GM19043 (cell line): Measurements from ENCODE around the gene CPLX3.

Experiments used
- ATAC-seq: cut with Tn5 transposase; IDR thresholded peaks from one replicate; pipeline ENCODE4 v1.9.1; 2021; ENCODE audit warnings: low read depth; ENCODE audit not compliant: unreplicated experiment

Gene CPLX3

GRCh38 chr15:74842581-74843444 is 16.4 kb downstream of the CPLX3 start, which contains the start of gene ULK3:
TSS of gene ULK3 (minus strand) at chr15:74843156. CDS start at chr15:74843105, 51 bp downstream.
- peak; percentile 73 for ATAC-seq

DNA sequence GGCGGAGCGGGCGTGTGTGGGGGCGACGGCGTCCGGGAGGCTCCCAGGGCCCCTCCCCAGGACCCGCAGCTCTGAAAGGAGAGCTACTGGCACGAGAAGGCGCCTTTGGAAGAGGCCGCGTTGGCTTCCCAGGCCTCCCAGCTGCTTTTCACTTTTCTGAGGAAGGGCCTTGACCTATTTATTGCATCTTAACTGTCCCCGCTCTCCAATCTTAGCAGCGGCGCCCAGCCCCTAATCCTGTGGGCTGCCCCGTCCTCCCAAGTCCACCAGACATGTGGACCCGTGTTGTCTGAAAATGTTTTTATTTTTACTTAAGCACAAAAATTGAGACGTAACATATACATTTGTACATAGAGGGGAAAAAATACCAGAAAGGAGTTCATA is 17.0 kb downstream of the CPLX3 start:
- ATAC-seq, result no peak

GRCh38 chr15:74843891-74844299 is 17.5 kb downstream of the CPLX3 start:
- ATAC-seq, result no peak

GRCh38 chr15:74844319-74845207 is 18.1 kb downstream of the CPLX3 start:
- no peak for ATAC-seq

- ATAC-seq, result no peak
These were observed 18.8 kb downstream of the CPLX3 start for GRCh38 chr15:74845208-74845568.

GRCh38 chr15:74845581-74845980 is 19.2 kb downstream of the CPLX3 start:
- no peak for ATAC-seq

GRCh38 chr15:74847432-74847831 is 21.0 kb downstream of the CPLX3 start:
- no peak for ATAC-seq

- no peak for ATAC-seq
These were observed 24.0 kb downstream of the CPLX3 start for GRCh38 chr15:74850393-74850792.

- ATAC-seq, result no peak
These were observed 25.5 kb downstream of the CPLX3 start for GRCh38 chr15:74851960-74852359.

GRCh38 chr15:74854453-74855022 is 28.1 kb downstream of the CPLX3 start:
- ATAC-seq, result no peak

DNA sequence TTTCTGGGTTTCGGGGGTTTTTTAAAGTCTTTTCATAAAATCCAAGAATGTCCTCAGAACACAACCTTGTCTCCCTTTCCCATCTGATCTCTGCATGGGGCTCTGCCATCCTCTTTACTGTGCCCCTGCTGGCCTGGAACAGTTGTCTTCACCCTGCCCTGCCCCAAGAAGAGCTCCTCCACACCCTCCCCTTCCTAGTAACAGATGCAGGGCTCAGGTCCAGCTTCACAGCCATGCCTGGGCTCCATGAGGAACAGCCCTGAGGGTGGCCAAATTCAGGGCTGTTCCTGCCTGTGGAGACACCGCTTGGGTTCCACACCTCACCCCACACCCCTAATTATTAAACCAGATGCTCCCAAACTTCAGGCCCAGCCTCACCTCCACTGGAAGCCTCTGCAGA is 29.4 kb downstream of the CPLX3 start:
- ATAC-seq, result no peak

DNA sequence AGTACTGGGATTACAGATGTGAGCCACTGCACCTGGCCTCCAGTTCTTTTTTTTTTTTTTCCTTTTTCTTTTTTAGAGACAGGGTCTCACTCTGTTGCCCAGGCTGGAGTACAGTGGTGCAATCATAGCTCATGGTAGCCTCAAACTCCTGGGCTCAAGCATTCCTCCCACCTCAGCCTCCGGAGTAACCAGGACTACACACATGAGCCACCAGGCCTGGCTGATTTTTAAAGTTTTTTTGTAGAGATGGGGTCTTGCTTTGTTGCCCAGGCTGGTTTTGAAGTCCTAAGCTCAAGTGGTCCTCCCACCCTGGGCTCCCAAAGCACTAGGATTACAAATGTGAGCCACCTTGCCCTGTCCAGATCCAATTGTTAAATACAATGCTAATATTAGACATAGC is 30.1 kb downstream of the CPLX3 start:
- no peak for ATAC-seq

- peak; percentile 87 for ATAC-seq
These were observed 30.7 kb downstream of the CPLX3 start for GRCh38 chr15:74857082-74857655.

GRCh38 chr15:74857671-74858368 is 31.4 kb downstream of the CPLX3 start:
- ATAC-seq, result no peak

GRCh38 chr15:74858369-74858740 is 31.9 kb downstream of the CPLX3 start:
- no peak for ATAC-seq

DNA sequence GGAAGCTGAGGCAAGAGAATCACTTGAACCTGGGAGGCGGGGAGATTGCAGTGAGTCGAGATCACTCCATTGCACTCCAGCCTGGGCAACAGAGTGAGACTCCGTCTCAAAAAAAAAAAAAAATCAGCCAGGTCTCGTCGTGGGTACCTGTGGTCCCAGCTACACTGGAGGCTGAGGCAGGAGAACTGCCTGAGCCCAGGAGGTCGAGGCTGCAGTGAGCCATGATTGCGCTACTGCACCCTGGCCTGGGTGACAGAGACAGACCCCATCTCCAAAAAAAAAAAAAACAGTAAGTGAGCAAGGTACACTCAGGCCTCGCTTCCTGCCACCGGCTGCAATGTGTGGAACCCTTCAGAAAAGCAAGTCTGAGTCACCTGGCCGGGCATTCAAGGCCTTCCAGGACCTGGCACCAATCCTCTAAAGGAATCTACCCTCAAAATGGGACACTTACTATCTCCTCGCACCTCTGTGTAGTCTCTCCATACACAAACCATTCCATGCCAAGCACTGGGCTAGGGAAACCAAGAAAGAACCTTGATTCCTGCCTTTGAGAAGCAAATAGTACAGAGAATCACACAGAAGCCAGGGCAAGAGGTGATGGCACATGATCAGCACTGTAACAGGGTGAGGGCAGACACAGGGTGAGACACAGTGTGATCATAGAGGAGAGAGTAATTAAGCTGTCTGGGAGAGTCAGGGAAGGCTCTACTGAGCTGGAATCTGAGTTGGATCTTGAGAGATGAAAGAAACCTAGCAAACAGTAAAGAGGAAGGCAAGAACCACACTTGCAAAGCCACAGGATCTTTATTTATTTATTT is 37.0 kb downstream of the CPLX3 start:
- ATAC-seq, result no peak

GRCh38 chr15:74864296-74864695 is 37.9 kb downstream of the CPLX3 start:
- no peak for ATAC-seq

DNA sequence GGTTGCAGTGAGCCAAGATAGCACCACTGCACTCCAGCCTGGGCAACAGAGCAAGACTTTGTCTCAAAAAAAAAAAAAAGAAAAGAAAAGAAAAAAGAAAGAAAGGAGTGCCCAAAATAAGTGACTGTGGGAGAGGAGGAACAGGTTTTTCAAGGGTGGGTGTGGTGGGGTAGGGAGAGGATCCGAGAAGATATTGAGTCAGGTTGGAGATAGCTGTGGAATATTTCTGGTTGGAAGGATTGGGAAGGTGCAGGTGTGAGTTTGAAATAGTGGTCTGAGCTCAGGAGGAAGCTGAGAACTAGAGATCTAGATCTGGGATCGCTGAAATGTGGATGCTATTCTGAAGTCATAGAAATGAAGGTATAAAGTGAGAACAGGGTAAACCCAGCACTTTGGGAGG is 38.9 kb downstream of the CPLX3 start:
- no peak for ATAC-seq

GRCh38 chr15:74866090-74866489 is 39.7 kb downstream of the CPLX3 start:
- no peak for ATAC-seq
